GM21423 (cell line): Measurements from ENCODE around the gene ARL3.

ENCODE experiments used
- ATAC-seq: cut with Tn5 transposase; IDR thresholded peaks from one replicate; pipeline ENCODE4 v1.9.1; 2021; ENCODE audit warnings: mild to moderate bottlenecking, moderate library complexity; ENCODE audit not compliant: unreplicated experiment

The ARL3 gene

DNA sequence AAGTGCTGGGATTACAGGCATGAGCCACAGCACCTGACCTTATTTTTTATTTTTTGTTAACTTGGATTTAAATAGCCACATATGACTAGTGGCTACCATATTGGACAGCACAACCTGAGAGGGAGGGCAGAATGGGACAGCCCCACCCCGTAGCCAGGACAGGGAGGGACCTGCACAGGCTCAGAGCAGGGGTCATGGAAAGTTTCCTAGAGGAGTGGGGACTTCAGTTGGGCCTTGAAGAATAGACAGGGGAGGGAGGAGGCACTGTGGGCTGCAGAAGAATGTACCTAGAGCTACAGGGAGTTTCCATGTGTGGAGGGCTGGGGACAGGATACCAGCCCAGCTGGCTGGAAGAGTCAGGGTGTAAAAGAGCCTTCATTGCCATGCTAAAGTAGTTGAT is 61.1 kb downstream of the ARL3 start:
- ATAC-seq = no peak

DNA sequence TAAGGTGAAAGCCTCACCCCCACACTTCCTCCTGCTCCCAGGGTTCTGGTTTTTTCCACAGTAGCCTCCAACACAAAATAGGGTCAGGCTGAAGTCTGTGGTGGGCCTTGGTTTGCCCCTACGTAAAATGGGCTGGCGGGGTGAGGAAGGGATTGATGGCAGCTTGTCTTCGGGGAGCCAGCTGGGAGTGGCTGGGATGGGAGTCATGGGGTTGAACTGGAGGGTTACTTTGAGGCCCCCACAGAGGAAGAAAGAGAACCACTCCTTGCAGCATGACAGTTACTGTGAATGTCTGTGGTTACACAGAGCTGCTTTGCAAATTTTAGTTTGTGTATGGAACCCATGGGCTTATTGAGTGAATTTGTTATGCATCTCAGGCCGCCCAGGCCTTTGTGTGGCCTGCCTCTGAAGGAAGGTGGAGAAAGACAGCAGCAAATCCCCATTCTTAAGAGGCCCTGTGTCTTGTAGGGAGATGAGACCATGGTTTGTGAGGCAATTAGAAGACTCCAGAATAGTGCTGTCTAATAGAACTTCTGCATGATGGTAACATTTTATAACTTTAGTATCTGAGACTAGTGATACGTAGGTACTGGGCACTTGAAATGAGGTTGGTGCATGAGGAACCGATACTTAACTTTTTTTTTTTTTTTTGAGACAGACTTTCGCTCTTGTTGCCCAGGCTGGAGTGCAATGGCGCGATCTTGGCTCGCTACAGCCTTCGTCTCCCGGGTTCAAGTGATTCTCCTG is 61.9 kb downstream of the ARL3 start:
- peak; percentile 46 for ATAC-seq

DNA sequence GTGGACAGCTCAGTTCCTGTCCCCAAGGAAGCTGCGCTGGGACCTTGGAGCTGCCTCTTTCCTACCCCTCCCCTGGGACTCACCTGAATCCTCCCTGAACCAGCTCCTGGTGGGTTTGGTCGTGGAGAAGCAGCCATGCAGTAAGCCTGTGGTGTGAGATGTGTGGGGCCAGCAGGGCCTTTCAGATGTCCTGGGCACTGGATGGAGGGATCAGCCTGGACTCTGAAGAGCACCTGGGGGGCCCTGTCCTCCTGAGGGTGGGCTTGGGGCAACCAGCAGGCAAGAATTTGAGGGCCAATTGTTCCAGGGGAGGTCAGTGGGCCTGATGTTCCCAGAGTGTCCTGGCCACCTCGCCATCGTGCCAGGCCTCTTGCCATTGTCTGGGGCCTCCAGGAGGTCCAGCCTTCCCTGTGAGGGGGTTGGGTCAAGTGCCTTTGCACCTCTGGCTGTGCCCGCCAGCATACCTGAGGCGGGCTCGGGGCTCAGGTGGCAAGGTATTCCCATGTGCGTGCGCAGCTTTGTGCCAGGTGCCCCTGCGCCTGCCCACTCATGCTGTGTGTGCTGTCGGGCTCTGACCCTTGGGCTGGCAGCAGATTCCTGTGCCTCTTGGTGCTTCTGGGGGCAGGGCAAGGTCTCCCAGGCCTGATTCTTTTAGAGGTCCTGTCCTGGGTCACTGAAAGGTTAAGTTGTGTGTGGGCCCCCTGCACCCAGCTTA is 62.6 kb downstream of the ARL3 start:
- ATAC-seq = peak; percentile 7

DNA sequence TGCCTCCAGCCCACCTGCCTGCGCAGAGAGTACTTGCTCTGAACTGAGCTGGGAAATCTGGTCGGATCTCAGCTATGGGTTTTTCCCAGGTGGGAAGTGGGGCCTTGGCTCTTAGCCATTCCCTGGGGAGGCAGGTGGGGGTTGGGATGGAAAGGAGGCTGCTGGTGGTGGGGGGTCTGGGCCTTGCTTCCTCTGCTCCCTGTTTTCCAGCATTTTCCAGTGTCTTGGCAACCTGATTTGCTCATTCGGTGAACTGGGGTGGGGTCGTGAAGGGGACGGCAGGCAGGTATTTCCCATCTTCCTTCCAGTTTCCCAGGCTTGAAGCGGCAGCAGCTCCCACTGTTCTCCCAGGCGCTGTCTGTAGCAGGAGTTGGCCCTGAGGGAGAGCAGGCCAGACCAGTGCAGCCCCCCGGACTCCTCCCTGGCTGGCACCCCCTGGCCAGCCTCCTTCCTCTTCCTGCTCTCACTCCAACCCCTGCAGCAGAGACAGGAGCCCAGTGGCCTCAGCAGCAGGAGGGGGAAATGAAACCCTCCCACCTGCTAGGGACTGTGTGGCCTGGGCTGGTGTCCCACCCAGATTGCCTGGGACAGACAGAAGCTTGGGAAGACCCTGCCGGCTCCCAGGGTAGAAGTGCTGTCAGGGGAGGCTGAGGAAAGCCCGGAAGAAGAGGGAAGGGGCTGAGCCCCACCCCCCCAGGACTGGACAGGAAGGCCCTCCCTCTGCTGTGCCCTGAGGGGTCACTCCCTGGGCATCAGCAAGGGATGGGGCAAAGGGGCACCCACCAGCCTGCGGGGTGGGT is 63.3 kb downstream of the ARL3 start:
- no peak for ATAC-seq

DNA sequence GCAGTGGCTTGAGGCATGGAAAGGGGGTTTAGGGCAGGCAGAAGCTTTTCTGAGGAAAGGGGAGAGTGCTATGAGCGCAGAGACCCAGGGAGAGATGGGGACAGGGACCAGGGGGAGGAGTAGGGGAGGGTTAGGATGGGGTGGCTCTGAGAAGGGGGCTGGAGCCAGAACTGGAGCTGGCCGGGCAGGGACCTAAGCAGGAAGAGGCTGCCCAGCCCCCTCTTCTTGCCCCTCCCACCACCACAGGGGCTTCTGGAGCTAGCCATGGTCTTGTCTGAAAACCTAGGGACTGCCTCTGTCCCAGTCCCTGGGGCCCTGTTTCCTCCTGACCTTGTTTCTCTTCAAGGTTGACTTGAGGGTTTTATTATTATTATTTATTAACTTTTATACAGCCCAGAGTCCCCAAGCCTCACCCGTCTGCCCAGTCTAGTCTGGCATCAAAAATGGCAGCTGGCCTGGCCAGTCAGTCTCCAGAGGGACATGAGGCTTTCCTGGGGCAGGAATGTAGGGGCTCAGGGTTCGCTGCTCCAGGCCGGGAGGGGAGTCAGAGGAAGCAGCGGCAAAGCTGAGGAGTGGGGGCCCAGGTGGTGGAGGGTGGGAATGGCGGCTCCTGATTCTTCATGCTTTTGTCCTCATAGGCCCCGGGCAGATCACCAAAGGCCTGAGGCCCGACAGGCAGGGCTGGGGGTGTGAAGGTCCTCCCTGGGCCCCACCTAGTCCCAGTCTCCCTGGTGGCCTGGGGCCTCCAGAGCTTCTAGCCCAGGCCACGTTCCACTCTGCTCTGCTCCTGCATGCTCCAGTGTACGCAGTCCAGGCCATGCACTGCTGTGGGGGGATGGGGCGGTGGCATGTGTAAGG is 64.2 kb downstream of the ARL3 start:
- no peak for ATAC-seq

DNA sequence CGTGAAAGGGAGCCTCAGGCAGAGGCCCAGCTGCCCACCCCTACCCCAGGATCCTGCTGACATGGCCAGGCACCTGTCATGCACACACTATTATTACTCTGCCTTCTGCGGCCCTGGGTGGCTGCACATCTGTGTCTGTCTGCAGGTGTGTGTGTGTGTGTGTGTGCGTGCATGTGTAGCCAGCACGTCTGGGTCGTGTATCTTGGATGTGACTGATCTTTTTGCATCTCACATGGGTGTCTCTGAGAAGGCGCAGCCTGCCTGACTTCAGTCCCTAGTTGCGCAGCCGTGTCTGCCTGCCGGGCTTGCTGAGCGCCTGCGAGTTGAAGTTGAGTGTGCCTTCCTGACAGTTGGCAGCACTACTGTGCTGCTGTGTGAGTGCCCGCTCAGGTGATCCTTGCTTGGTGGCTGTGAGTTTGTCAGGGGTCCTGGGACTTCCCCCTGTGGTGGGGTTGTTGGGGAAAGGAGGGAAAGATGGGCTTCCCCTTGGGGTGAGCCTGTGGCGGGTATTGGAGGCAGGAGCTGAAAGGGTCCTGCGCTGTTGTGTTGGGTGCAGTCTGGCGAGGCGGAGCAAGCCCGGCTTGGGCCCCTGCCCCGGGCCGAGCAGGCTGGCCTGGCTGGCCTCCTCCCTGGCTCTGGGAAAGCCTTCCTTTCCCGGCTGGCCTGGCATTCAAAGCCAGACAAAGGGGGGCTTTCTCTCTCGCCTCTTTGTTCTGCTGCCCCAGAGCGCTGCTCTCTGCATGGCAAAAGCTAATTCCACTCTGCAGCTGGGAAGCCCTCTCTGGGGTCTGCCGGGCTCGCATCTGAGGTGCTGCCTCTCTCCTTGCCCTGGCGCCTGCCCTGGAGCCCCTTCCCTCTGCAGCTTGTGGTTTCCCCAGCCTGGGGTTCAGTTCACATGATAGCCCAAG is 65.1 kb downstream of the ARL3 start:
- no peak for ATAC-seq

DNA sequence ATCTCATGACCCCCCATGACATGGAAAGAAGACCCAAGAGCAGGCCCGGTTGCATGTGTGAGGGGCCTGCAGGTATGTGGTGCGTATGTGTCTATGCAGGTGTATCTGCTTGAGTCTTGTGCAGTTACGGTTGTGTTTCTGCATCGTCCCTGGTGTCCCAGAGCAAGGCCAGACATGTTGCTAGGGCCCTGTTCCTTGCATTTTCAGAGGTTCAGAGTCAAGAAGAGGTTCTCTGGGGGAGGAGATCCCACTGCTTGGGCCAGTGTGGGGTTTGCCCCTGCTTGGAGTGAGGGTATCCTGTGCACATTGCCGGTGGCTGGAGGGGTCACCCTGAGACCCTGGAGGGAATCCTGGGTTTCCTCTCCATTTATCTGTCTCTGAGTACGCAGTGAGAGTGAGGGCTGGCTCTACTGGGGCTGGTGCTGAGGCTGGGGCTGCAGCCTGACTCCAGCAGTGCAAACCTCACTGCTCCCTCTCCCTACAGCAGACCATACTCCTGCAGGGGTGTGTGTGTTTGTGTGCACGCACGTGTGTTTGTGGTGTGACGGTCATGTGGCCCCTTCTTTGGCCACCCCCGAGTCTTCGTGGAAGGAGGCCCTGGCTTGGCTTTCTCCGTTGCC is 65.8 kb downstream of the ARL3 start:
- no peak for ATAC-seq

DNA sequence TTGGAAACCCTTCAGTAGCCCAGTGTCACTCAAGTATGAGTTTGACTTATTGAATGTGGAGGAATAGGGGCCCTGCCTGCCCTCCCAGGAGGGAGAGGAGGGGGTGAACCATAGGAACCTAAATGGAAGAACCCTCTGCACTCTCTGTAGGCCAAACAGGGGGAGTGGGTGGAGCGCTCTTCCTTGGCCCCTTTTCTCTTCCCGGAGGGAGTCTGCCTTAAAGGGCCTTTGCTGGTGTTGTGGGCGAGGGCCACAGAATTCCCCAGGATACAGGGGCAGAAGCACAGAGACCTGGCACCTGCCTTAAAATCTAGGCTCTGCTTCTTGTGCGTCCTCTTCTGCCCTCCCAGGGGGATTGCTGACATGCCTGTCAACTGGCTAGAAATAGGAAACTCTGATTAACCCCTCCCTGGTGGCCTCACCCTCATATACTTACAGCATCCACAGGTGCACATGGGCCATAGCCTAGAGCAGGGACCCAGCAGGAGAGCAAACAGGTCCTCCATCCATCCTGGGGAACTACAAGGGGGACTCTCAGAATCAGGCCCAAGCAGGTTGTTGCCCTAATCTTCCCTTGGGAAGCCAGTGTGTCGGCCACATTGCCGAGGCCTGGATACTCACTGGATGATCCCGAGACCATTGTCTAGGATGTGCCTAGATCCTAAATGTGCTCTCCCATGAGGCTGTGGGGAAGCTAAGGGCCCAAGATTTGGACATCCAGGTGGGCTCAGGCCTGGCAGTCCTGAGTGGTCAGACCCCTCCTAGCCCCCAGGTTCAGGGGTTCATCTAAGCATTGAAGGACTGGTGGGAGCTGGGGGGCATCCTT is 66.5 kb downstream of the ARL3 start:
- no peak for ATAC-seq

DNA sequence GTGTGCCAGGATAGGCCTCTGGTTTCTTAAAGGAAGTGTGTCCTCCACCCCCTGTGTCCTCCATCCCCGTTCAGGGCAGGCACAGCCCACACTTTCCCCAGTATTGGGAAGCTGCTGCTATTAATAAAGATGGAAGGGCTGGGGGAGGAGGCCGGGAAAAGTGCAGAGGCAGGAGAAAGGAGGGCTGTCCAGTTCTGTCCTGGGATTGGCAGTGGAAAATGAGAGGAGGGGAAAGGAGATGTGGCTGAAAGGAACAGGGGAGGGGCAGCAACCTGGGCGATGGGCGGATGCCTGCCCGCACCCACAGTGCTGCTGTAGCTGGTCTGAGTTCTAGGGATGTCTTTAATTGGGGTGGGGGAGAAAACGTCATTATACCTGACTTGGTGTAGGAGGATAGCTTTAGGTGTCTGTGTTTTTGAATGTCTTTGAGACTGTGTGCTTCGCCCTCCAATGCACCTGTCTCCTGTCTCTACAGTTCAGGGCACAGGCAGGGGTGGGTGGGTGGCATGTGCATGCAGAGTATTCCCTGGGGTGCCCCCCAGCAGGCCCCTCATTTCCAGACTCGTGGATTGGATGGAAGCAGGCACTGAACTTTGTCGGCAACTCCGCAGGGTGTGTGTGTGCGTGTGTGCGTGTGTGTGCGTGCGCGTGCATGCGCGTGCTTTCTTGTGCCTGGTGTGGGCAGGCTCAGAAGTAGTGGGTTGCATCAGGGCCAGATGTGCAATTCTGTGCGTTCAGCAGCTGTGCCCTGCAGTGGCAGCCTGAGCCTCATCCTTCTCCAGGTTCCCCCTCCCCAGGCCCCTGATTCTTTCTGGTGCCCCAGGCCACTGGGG is 67.4 kb downstream of the ARL3 start:
- ATAC-seq = no peak

DNA sequence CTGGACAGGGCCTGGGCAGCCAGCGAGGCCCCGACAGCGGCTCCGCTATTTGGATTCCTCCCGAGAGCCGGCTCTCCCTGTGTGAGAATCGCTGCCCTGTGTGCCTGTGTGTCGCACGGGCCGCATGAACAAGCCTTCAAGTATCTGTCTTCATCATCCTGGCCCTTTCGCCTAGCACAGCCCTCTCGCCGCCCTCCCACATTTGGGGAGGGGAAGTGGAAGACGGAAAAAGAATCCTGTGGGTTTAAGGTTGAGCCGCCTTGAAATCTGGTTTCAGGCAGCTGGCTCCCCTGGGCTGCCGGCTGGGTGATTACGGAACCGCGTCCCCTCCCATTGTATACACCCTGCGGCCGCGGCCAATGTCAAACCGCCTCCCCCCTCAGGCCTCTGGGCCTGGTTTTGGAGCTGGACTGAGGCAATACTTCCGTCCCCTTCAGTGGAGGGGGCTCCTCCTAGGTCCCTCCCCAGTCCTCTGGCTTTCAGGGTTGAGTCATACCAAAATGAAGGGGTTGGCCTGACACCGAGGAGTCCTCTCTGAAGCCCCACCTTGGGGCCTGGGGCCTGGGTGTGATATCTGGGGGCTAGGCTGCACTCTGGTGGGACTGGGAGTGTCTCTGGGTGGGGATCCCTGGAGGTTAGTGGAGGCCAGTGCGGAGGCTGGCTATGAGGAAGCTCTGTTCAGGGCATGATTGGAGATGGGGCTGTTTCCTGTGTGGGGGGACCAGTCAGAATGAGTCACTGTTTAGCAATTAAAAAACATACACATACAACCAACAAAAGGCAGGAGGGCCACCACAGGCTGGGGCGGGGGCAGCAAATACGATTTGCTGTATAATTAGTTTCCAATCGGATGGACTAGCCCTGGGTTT is 68.2 kb downstream of the ARL3 start:
- peak; percentile 34 for ATAC-seq

DNA sequence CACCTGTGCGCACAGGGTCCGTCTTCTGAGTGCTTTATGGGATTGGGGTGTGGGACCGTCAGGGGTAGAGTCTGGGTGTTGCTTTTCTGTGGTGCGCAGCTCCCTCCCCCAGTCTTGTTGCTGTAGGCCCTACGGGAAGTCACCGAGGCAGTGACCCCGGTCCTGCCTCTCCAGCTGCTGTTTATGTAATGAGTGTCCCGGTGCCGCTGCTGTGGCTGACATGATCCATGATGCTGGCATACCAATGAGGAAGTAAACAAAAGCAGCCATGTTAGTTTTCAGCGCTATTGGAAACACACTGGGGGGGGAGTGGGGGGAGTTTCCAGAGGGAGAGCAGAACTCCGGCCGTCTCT is 68.8 kb downstream of the ARL3 start:
- ATAC-seq = no peak

DNA sequence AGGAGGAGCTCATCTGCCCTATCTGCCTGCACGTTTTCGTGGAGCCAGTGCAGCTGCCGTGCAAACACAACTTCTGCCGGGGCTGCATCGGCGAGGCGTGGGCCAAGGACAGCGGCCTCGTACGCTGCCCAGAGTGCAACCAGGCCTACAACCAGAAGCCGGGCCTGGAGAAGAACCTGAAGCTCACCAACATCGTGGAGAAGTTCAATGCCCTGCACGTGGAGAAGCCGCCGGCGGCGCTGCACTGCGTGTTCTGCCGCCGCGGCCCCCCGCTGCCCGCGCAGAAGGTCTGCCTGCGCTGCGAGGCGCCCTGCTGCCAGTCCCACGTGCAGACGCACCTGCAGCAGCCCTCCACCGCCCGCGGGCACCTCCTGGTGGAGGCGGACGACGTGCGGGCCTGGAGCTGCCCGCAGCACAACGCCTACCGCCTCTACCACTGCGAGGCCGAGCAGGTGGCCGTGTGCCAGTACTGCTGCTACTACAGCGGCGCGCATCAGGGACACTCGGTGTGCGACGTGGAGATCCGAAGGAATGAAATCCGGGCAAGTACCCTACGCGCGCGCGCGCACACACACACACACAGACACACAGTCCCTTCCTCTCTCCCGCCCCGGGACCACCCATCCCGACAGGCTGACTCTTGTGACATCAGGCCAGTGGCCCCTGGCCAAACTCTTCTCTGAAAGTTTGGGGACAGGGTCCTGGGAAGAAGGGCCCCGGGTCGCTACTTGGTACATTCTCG is 69.4 kb downstream of the ARL3 start:
- no peak for ATAC-seq

DNA sequence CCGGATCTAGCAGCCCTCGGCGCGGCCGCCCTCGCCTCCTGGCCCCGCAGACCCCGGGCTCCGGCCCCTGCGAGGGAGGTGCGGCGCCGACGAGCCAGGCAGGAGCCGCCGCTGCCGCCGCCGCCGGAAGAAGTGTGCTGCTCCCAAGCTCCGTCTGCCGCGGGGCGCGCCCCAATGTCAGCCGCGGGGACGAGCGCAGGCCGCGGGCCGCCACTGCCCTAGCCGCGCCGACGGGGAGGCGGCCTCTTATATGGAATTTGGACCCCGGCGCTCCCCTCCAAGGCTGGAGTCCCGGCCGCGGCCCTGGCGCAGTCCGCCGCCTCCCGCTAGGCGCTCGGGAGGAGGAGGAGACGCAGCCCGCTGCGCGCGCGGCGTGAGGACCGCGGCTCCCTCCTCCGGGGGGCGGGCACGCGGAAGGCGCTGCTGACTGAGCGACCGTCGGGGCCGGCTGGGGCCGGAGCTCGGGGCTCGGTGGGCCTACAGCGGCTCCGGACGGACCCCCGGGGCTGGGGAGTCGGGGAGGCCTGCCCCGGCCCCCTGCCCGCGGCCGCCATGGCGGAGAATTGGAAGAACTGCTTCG is 70.0 kb downstream of the ARL3 start, which contains the start of gene TRIM8:
Gene TRIM8, plus strand, starts transcription at position 414 of the 580 bp plus-strand sequence. Its CDS starts 139 bp downstream, at position 553.
- no peak for ATAC-seq

DNA sequence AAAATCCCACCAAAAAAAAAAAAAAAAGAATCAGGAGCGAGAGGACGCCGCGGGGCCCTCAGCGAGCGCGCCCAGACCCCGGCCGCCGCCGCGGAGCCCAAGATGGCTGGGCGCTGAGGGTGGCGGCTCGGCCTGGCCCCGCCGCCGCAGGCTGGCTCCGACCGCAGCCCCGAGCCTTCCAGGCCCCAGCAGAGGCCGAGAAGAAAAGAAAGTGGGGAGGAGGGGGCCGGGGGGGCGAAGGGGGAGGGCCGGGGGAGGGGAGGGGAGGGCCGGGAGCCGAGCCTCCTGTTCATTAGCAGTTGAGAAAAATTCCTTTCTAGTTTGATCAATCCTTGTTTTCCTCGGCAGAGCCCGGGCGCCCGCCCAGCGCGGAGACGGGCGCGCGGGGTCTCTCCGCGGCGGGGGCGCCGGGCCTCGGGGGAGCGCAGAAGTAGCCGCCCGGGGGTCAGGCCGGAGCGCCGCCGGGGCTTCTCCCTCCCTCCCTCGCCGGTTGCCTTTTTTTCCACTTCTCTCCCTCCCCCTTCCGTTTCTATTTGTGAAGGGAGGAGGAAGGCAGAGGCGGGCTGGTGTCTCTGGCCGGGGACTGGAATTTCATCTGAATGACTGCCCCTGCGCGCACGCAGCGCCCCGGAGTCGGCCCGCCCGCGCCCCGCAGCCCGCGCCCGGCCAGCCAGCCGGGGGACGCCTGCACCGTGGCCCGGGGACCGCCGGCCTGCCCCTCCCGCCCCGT is 70.7 kb downstream of the ARL3 start:
- no peak for ATAC-seq
